Measurements from ENCODE around the gene GBP6.

- no peak for TF ChIP-seq ZFX (IDR thresholded peaks at IDR 0.05; ENCODE audit: borderline replicate concordance)
- TF ChIP-seq, protein P1, sequence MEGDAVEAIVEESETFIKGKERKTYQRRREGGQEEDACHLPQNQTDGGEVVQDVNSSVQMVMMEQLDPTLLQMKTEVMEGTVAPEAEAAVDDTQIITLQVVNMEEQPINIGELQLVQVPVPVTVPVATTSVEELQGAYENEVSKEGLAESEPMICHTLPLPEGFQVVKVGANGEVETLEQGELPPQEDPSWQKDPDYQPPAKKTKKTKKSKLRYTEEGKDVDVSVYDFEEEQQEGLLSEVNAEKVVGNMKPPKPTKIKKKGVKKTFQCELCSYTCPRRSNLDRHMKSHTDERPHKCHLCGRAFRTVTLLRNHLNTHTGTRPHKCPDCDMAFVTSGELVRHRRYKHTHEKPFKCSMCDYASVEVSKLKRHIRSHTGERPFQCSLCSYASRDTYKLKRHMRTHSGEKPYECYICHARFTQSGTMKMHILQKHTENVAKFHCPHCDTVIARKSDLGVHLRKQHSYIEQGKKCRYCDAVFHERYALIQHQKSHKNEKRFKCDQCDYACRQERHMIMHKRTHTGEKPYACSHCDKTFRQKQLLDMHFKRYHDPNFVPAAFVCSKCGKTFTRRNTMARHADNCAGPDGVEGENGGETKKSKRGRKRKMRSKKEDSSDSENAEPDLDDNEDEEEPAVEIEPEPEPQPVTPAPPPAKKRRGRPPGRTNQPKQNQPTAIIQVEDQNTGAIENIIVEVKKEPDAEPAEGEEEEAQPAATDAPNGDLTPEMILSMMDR (IDR thresholded peaks at IDR 0.05), result no peak
Observed at GRCh38 chr1:89378001-89378400, 14.1 kb downstream of the GBP6 start.
